Endothelial cell of umbilical vein (primary cell): ENCODE data around the gene OSGIN1. TPM values are rescaled to one million over a fixed set of nuclear protein-coding genes. Genes with fewer than 3 reads are reported as not detected.

Experiments
- Bru-seq: library from RNA; stranded (reverse); fragments of 400-500 nt; gene quantifications from one replicate; lab custom pipeline; 2021; lab: Mats Ljungman, UMichigan
- BruChase-seq, 2 experiments: library from RNA; stranded (reverse); fragments of 400-500 nt; gene quantifications; one replicate each; lab custom pipeline; 2021; lab: Mats Ljungman, UMichigan
- BruUV-seq: library from RNA; stranded (reverse); fragments of 400-500 nt; replicated peaks from 2 replicates; lab custom pipeline; 2021; lab: Mats Ljungman, UMichigan
- CTCF ChIA-PET: fragments of 300-600, 350-600 bp; sonication (Branson Sonifier 250); formaldehyde crosslinking; loops from one replicate; lab custom pipeline; 2021; ENCODE audit warnings: antibody characterized with exemption, inconsistent platforms; lab: Charles Lee
- POLR2A ChIA-PET: fragments of 300-600, 350-600 bp; sonication (Branson Sonifier 250); formaldehyde crosslinking; loops from one replicate; lab custom pipeline; 2021; ENCODE audit warnings: antibody characterized with exemption, inconsistent platforms; lab: Charles Lee
- DNase-seq: peaks from one replicate; pipeline ENCODE4 v3.0.0-alpha.2; 2011; ENCODE audit warnings: low read depth, low spot score
- FAIRE-seq: peaks from 2 replicates; lab custom pipeline; 2011; peaks lifted over from hg19 to GRCh38; lab: Jason Lieb, UNC
- H2AFZ ChIP-seq: 2 replicates; pipeline ENCODE4 v1.6.0; 2012; ENCODE audit warnings: low read depth, low read length, control low read depth, inconsistent platforms
- H3K27ac ChIP-seq: 2 replicates; pipeline ENCODE4 v1.5.1; 2011; ENCODE audit warnings: low read depth, mild to moderate bottlenecking, control low read depth, low read length, moderate library complexity; ENCODE audit not compliant: insufficient read depth
- H3K27me3 ChIP-seq, 2 experiments: 2 replicates each; pipeline versions ENCODE4 v1.6.0 to v1.6.1; 2011; ENCODE audit warnings: low read length in 2 of 2, mixed read lengths in 1 of 2; ENCODE audit not compliant: control insufficient read depth in 2 of 2, insufficient read depth in 2 of 2
- H3K36me3 ChIP-seq, 2 experiments: 2 replicates in 1 of 2; 3 replicates in 1 of 2; pipeline ENCODE4 v1.5.1; 2011; ENCODE audit warnings: low read length in 2 of 2, mild to moderate bottlenecking in 1 of 2, moderate library complexity in 1 of 2; ENCODE audit not compliant: control insufficient read depth in 2 of 2, insufficient read depth in 2 of 2; ENCODE audit errors: extremely low read depth in 1 of 2
- H3K4me1 ChIP-seq: 3 replicates; pipeline ENCODE4 v1.5.1; 2011; ENCODE audit warnings: mild to moderate bottlenecking, low read length; ENCODE audit not compliant: control insufficient read depth, insufficient read depth; ENCODE audit errors: extremely low read depth
- H3K4me2 ChIP-seq: 2 replicates; pipeline ENCODE4 v1.6.1; 2011; ENCODE audit warnings: low read length, control low read depth, mixed read lengths; ENCODE audit not compliant: insufficient read depth
- H3K4me3 ChIP-seq, 3 experiments: fragments of 200-600 bp in 1 of 3; sonication (generic), shearing (Covaris generic) in 1 of 3; replicated peaks in 1 of 3; 2 replicates each; pipeline ENCODE4 v1.5.1; 2011 to 2016; ENCODE audit warnings: control low read depth in 3 of 3, low read length in 3 of 3, mild to moderate bottlenecking in 2 of 3, inconsistent platforms in 1 of 3, low read depth in 1 of 3, moderate library complexity in 1 of 3; ENCODE audit not compliant: insufficient read depth in 1 of 3
- H3K79me2 ChIP-seq: 2 replicates; pipeline ENCODE4 v1.6.0; 2012; ENCODE audit warnings: low read length, inconsistent platforms; ENCODE audit not compliant: control insufficient read depth, insufficient read depth
- H3K9ac ChIP-seq: replicated peaks from 2 replicates; pipeline ENCODE3; 2011; ENCODE audit warnings: low read length, control low read depth; ENCODE audit not compliant: insufficient read depth; ENCODE audit errors: extremely low read depth
- H3K9me1 ChIP-seq: replicated peaks from 3 replicates; pipeline ENCODE4 v1.6.0; 2011; ENCODE audit warnings: mild to moderate bottlenecking, low read length; ENCODE audit not compliant: control insufficient read depth, insufficient read depth; ENCODE audit errors: extremely low read depth
- H3K9me3 ChIP-seq: replicated peaks from 2 replicates; pipeline ENCODE4 v1.5.1; 2012; ENCODE audit warnings: low read length, inconsistent platforms; ENCODE audit not compliant: control insufficient read depth, insufficient read depth
- H4K20me1 ChIP-seq: replicated peaks from 2 replicates; pipeline ENCODE3; 2011; ENCODE audit warnings: mild to moderate bottlenecking, low read length; ENCODE audit not compliant: control insufficient read depth, insufficient read depth; ENCODE audit errors: extremely low read depth
- CTCF ChIP-seq, 2 donors: IDR thresholded peaks; 1 replicate in 1 of 2; 2 replicates in 1 of 2; pipeline ENCODE4 v1.5.1; 2011; ENCODE audit warnings: low read length in 2 of 2, mild to moderate bottlenecking in 2 of 2, moderate library complexity in 2 of 2, control low read depth in 1 of 2, inconsistent platforms in 1 of 2, low read depth in 1 of 2; ENCODE audit not compliant: insufficient read depth in 1 of 2; ENCODE audit errors: extremely low read depth in 1 of 2
- EZH2 ChIP-seq: IDR thresholded peaks from 2 replicates; pipeline ENCODE4 v1.6.1; 2012; ENCODE audit warnings: borderline replicate concordance, low read depth, mild to moderate bottlenecking, moderate library complexity, low read length, inconsistent platforms; ENCODE audit not compliant: severe bottlenecking
- FOS ChIP-seq: IDR thresholded peaks from 2 replicates; pipeline ENCODE4 v1.6.1; 2011; ENCODE audit warnings: mild to moderate bottlenecking, low read length, moderate library complexity, borderline replicate concordance; ENCODE audit not compliant: insufficient read depth
- GATA2 ChIP-seq: IDR thresholded peaks from 2 replicates; pipeline ENCODE4 v1.7.0; 2011; ENCODE audit warnings: low read depth, mild to moderate bottlenecking, moderate library complexity, mixed read lengths, low read length; ENCODE audit not compliant: insufficient read length, insufficient read depth
- JUN ChIP-seq: IDR thresholded peaks from 2 replicates; pipeline ENCODE4 v1.6.1; 2011; ENCODE audit warnings: borderline replicate concordance, low read depth; ENCODE audit not compliant: insufficient read length, insufficient read depth
- MAX ChIP-seq: IDR thresholded peaks from 2 replicates; pipeline ENCODE4 v1.6.1; 2011; ENCODE audit not compliant: insufficient read depth, insufficient read length
- MYC ChIP-seq: IDR thresholded peaks from one replicate; pipeline ENCODE4 v1.6.1; 2011; ENCODE audit warnings: mild to moderate bottlenecking, low read depth, low read length
- POLR2A ChIP-seq: IDR thresholded peaks from 2 replicates; pipeline ENCODE4 v1.6.1; 2012; ENCODE audit warnings: low read depth, mild to moderate bottlenecking, control low read depth, low read length
- POLR2AphosphoS5 ChIP-seq: IDR thresholded peaks from 2 replicates; pipeline ENCODE4 v1.6.1; 2012; ENCODE audit warnings: low read depth, mild to moderate bottlenecking, control low read depth, low read length, moderate library complexity; ENCODE audit not compliant: insufficient read depth
- dilution Hi-C: fragments of 300-500 bp; cut with MboI; formaldehyde crosslinking; loops from one replicate; pipeline ENCODE4 v1.15.0; 2019; ENCODE audit warnings: low sequenced_read_pairs; ENCODE audit not compliant: extremely low pct_ligation_motif_present
- intact Hi-C: fragments of 100-400 bp; cut with micrococcal nuclease; formaldehyde crosslinking; loops from one replicate; pipeline ENCODE4 v1.10.0; 2022
- long read RNA-seq: library from polyadenylated mRNA; stranded (forward); transcript quantifications from one replicate; pipeline ENCODE4 v2.0.0, GENCODE V29; 2021
- polyA minus RNA-seq, 3 experiments: library from RNA; depleted of rRNA, polyadenylated mRNA; stranded (reverse); fragments of >200 nt; gene quantifications; 1 replicate in 1 of 3; 2 replicates in 2 of 3; pipeline ENCODE4 v1.2.3, GENCODE V29; 2011
- polyA plus RNA-seq, 4 experiments: library from polyadenylated mRNA; depleted of rRNA in 3 of 4; stranded (reverse) in 3 of 4; unstranded in 1 of 4; fragments of >200 nt; gene quantifications; 2 replicates each; pipeline versions ENCODE4 v1.2.1 to v1.2.3, GENCODE V29; 2011 to 2012; ENCODE audit warnings: missing spikeins in 1 of 4
- total RNA-seq: library from RNA; stranded (reverse); gene quantifications from 2 replicates; pipeline ENCODE4 v1.2.3, GENCODE V29; 2021

OSGIN1 gene
- 8.6 and 11.0 TPM in 2 replicates for total RNA-seq
- 9.2 and 11.5 TPM in 2 replicates for polyA plus RNA-seq
- polyA plus RNA-seq (2011; cell fraction: cytosol; rRNA removed) = 4.2 and 6.4 TPM in 2 replicates
- polyA plus RNA-seq (2011; cell fraction: nucleus; rRNA removed) = 4.6 and 4.9 TPM in 2 replicates
- 7.1 and 7.5 TPM in 2 replicates for polyA plus RNA-seq (2012)
- 1.3 and 2.3 TPM in 2 replicates for polyA minus RNA-seq
- polyA minus RNA-seq (2011; cell fraction: cytosol; rRNA and poly(A)+ RNA removed) = 5.0 TPM
- polyA minus RNA-seq (2011; cell fraction: nucleus; rRNA and poly(A)+ RNA removed) = 3.1 and 6.3 TPM in 2 replicates
- Bru-seq, nascent RNA = percentile 54 among the genes with signal in this experiment
- BruChase-seq, experiment 1, labeled RNA remaining after a 6-hour chase = percentile 41 among the genes with signal in this experiment
- BruChase-seq, experiment 2, labeled RNA remaining after a 2-hour chase = percentile 41 among the genes with signal in this experiment
- long read RNA-seq, transcript OSGIN1-203 (6 exons, 1,940 nt) = major isoform, 21 of 22 reads
- long read RNA-seq, partial matches to known transcripts = 0 of 22 reads
- long read RNA-seq, other reads (novel, unspliced or antisense) = 1 of 22 reads

- FAIRE-seq (peak; percentile 97), DNase-seq (peak; percentile 90)
- BruUV-seq = TSS peak; percentile 52
- Histone ChIP-seq H3K9me3 (no peaks in the 10 kb centered on the region), H2AFZ (peak within 1 kb of the TSS; percentile 95), H3K27ac (peak within 1 kb of the TSS; percentile 91), H3K4me2 (peak within 1 kb of the TSS; percentile 70), H3K36me3 (no peaks in the 10 kb centered on the region), H3K79me2 (peaks cover 4% of the 10 kb centered on the region), H3K9ac (peak within 1 kb of the TSS; percentile 87), H3K4me1 (peaks cover 22% of the 10 kb centered on the region), H4K20me1 (no peaks in the 10 kb centered on the region), H3K9me1 (no peaks in the 10 kb centered on the region), H3K4me3 (peak within 1 kb of the TSS; percentile 54 to 78 (median 55)), H3K27me3 (no peaks in the 10 kb centered on the region)
- ChIA-PET CTCF (interaction anchor here (0.7 to 2.1 kb wide), 14 partner anchors 11 to 234 kb away, joined by 3 to 14 read pairs (median 3); partner anchors contain the start of genes MBTPS1 and TAF1C), POLR2A (interaction anchor here (0.5 to 0.9 kb wide), 2 partner anchors 54 to 929 kb away, joined by 3 to 8 read pairs; partner anchors contain the start of gene MLYCD)
- intact Hi-C loops (loop anchor here (1.0 to 10.0 kb wide), 5 partner anchors 26 to 352 kb away; partner anchors contain the start of genes MLYCD and TAF1C), dilution Hi-C loops (no loop called here)
- TF ChIP-seq JUN (no peak), FOS (peak; percentile 60), CTCF (IDR thresholded peaks at IDR 0.05; ENCODE audit: extremely low read depth in 1 of 2, insufficient read depth in 1 of 2, low read depth in 1 of 2, low read length in 2 of 2) (no peak), MAX (peak; percentile 41), POLR2A (peak; percentile 77), GATA2 (no peak), POLR2AphosphoS5 (peak; percentile 70), EZH2 (no peak), MYC (no peak)
These were observed at the start of gene OSGIN1 for GRCh38 chr16:83952940-83953795. Gene OSGIN1, plus strand, starts transcription at chr16:83953240. Its CDS starts 4,432 bp downstream, at chr16:83957672.
